Panc1 (cell line): Measurements from ENCODE around the gene SGCA. TPM values are rescaled to one million over a fixed set of nuclear protein-coding genes. Genes with fewer than 3 reads are reported as not detected.

Experiments used
- ATAC-seq: fragments of 200-7000 bp; cut with Tn5 transposase; 2 replicates; pipeline ENCODE4 v1.9.1; 2020; ENCODE audit warnings: mild to moderate bottlenecking, moderate library complexity
- BruUV-seq: library from RNA; stranded (reverse); fragments of 400-500 nt; replicated peaks from 2 replicates; lab custom pipeline; 2021; lab: Mats Ljungman, UMichigan
- CTCF ChIA-PET: fragments of 300-600 bp; sonication (Branson Sonifier 250); formaldehyde crosslinking; loops from one replicate; lab custom pipeline; 2022; ENCODE audit warnings: antibody characterized with exemption; lab: Charles Lee
- POLR2A ChIA-PET: fragments of 300-600 bp; sonication (Branson Sonifier 250); formaldehyde crosslinking; loops from one replicate; lab custom pipeline; 2022; ENCODE audit warnings: antibody characterized with exemption; lab: Charles Lee
- DNase-seq: peaks from one replicate; pipeline ENCODE4 v3.0.0-alpha.2; 2010; ENCODE audit warnings: low read depth, low spot score
- H3K27ac ChIP-seq: 2 replicates; pipeline ENCODE4 v1.5.1; 2011; ENCODE audit warnings: mild to moderate bottlenecking, low read length, inconsistent platforms
- H3K27me3 ChIP-seq: fragments of 200-500 bp; sonication (Bioruptor generic); 2 replicates; pipeline ENCODE4 v1.6.0; 2014; ENCODE audit warnings: low read length, inconsistent platforms; ENCODE audit not compliant: control insufficient read depth, insufficient read depth
- H3K36me3 ChIP-seq: fragments of 200-500 bp; sonication (Bioruptor generic); 2 replicates; pipeline ENCODE4 v1.5.1; 2014; ENCODE audit warnings: inconsistent platforms, mild to moderate bottlenecking, low read length, moderate library complexity; ENCODE audit not compliant: control insufficient read depth, insufficient read depth
- H3K4me1 ChIP-seq: 2 replicates; pipeline ENCODE4 v1.5.1; 2011; ENCODE audit warnings: inconsistent platforms, mild to moderate bottlenecking, low read length, moderate library complexity; ENCODE audit not compliant: control insufficient read depth, insufficient read depth
- H3K4me3 ChIP-seq, 2 experiments: 2 replicates each; pipeline ENCODE4 v1.5.1; 2011 to 2012; ENCODE audit warnings: low read depth in 2 of 2, low read length in 2 of 2, mild to moderate bottlenecking in 2 of 2, inconsistent platforms in 1 of 2, moderate library complexity in 1 of 2
- H3K9me3 ChIP-seq: fragments of 200-500 bp; sonication (Bioruptor generic); 2 replicates; pipeline ENCODE4 v1.5.1; 2014; ENCODE audit warnings: low read depth, mild to moderate bottlenecking, inconsistent platforms, low read length, moderate library complexity; ENCODE audit not compliant: control insufficient read depth, insufficient read depth
- POLR2AphosphoS5 ChIP-seq: IDR thresholded peaks from 2 replicates; pipeline ENCODE4 v1.6.1; 2012; ENCODE audit warnings: mild to moderate bottlenecking, low read depth, low read length, moderate library complexity
- SIN3A ChIP-seq: IDR thresholded peaks from 2 replicates; pipeline ENCODE4 v1.6.1; 2012; ENCODE audit warnings: low read depth, mild to moderate bottlenecking, low read length, moderate library complexity, borderline replicate concordance; ENCODE audit not compliant: insufficient read depth
- TCF7L2 ChIP-seq: IDR thresholded peaks from 2 replicates; pipeline ENCODE4 v1.6.1; 2011; ENCODE audit warnings: mild to moderate bottlenecking, low read depth, low read length, inconsistent platforms
- in situ Hi-C: cut with HindIII; loops from 2 replicates; pipeline ENCODE4 v1.10.0; 2016; ENCODE audit warnings: low sequenced_read_pairs, low pct_unique_long_range_greater_than_20kb
- intact Hi-C: fragments of 100-400 bp; cut with micrococcal nuclease; formaldehyde crosslinking; loops from one replicate; pipeline ENCODE4 v1.10.0; 2022; ENCODE audit not compliant: unreplicated experiment
- total RNA-seq: library from RNA; stranded (reverse); gene quantifications from one replicate; pipeline ENCODE4 v1.2.1, GENCODE V29; 2021; ENCODE audit not compliant: unreplicated experiment
- TF ChIP-seq, protein P1 (sequence below), 2 experiments: IDR thresholded peaks; 2 replicates each; pipeline ENCODE4 v1.6.1; 2011 to 2012; ENCODE audit warnings: low read depth in 2 of 2, control low read depth in 1 of 2, low read length in 1 of 2, mild to moderate bottlenecking in 1 of 2, moderate library complexity in 1 of 2; ENCODE audit not compliant: insufficient read depth in 1 of 2
- TF ChIP-seq, protein P2 (sequence below): fragments of 450-650 bp; IDR thresholded peaks from 2 replicates; pipeline ENCODE4 v1.5.1; 2017; ENCODE audit warnings: mild to moderate bottlenecking

SGCA gene
- total RNA-seq, 1 experiment from 2014 or later, result not detected

DNA sequence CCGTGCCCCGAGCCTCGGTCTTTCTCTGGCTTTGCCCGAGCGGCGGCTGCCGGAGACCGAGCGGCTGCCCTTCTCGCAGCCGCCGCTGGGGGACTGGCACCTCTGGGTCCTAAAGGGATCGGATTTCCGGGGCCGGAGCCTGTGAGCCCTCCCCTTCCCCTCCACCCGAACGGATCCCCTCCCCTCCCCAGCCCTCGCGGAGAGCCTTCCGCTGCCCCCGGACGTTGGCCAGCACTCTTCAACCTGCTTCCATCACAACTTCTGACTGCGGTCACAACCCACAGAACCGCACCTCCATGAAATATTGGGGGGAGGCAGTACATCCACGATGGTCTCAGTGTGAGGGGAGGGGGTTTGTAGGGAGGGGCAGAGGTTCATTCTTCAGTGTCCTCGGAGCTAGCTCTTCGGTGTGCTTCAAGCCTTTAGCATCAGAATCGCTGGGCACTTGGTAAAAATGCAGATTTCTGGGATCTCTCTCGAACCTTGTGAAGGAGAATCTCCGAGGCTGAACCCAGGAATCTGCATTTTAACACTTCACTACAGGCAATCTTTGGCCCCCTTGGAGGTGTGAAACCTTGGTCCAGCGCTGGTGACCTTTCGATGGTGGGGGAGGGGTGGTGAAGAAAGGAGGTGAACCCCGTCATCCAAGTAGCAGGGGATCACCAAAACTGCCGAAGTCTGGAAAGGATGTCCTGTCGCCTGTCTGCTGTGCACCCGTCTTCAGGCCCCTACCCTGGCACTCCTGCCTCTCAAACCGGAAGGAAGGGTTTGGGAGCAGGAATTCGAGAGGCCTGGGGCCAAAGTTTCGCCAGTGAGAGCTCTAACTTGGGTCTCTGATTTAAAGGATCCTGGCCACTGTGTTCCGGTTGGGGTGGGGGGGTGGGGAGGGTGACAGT is 14.5 kb upstream of the SGCA start:
- in situ Hi-C loops, result no loop called here
- Histone ChIP-seq H3K4me3 (peak overlapping the region; percentile 70 to 97), H3K9me3 (no peaks in the 10 kb centered on the region), H3K4me1 (peaks cover 58% of the 10 kb centered on the region), H3K27ac (peak overlapping the region; percentile 100), H3K27me3 (no peaks in the 10 kb centered on the region), H3K36me3 (peaks cover 15% of the 10 kb centered on the region; the same call in 1 of the 2 replicates)
- BruUV-seq, result no TSS peak
- POLR2A ChIA-PET, result interaction anchor here (0.5 to 1.0 kb wide), 4 partner anchors 9 to 25 kb away, joined by 3 to 12 read pairs (median 6); no protein-coding TSS in a partner anchor
- TF ChIP-seq SIN3A (peak; percentile 87; the same call in 1 of the 2 replicates), POLR2AphosphoS5 (peak; percentile 70; the same call in 1 of the 2 replicates)
- TF ChIP-seq, protein P1, sequence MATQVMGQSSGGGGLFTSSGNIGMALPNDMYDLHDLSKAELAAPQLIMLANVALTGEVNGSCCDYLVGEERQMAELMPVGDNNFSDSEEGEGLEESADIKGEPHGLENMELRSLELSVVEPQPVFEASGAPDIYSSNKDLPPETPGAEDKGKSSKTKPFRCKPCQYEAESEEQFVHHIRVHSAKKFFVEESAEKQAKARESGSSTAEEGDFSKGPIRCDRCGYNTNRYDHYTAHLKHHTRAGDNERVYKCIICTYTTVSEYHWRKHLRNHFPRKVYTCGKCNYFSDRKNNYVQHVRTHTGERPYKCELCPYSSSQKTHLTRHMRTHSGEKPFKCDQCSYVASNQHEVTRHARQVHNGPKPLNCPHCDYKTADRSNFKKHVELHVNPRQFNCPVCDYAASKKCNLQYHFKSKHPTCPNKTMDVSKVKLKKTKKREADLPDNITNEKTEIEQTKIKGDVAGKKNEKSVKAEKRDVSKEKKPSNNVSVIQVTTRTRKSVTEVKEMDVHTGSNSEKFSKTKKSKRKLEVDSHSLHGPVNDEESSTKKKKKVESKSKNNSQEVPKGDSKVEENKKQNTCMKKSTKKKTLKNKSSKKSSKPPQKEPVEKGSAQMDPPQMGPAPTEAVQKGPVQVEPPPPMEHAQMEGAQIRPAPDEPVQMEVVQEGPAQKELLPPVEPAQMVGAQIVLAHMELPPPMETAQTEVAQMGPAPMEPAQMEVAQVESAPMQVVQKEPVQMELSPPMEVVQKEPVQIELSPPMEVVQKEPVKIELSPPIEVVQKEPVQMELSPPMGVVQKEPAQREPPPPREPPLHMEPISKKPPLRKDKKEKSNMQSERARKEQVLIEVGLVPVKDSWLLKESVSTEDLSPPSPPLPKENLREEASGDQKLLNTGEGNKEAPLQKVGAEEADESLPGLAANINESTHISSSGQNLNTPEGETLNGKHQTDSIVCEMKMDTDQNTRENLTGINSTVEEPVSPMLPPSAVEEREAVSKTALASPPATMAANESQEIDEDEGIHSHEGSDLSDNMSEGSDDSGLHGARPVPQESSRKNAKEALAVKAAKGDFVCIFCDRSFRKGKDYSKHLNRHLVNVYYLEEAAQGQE (IDR thresholded peaks at IDR 0.05; ENCODE audit: insufficient read depth in 1 of 2, low read depth in 2 of 2, low read length in 1 of 2), result no peak
- ATAC-seq (peak; percentile 76), DNase-seq (peak; percentile 67)
- intact Hi-C loops, result no loop called here
- CTCF ChIA-PET, result interaction anchor here (0.6 to 1.6 kb wide), 4 partner anchors 10 to 126 kb away, joined by 4 to 11 read pairs (median 4); partner anchors contain the start of gene SGCA

DNA sequence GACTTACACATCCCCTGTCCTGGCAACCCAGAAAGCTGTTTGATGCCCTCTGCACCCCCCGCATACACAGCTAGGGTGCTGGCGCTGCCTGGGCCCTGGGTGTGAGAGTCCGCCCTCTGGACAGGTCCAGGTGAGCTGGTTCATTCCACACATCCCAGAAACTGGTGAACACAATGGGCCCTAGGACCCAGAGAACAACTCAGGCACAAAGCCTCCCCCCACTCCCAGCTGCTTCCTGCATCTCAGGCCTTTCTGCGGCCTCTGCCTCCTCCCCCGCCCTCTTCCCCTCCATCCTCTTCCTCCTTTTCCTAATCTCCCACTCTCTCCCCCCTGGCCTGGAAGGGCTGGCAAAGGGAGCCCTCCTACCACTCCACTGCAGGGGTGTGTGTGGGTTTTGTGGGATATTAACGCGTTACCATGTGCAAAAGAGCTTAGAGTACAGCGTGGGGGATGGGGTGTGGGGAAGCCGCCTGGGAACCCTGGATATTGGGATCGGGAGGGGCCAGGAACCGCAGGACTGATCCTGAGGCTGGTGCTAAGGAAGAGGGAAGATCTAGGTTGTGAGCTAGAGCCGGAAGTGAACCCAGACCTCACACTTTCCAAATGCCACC is 13.8 kb upstream of the SGCA start:
- H3K4me3 ChIP-seq, result peak overlapping the region; percentile 70 to 97
- ChIA-PET CTCF (interaction anchor here (0.6 to 1.6 kb wide), 3 partner anchors 9 to 125 kb away, joined by 4 to 11 read pairs (median 5); no protein-coding TSS in a partner anchor), POLR2A (interaction anchor here (0.7 to 1.0 kb wide), 2 partner anchors 8 to 12 kb away, joined by 3 to 6 read pairs; no protein-coding TSS in a partner anchor)
- H3K27me3 ChIP-seq, result no peaks in the 10 kb centered on the region
- peak overlapping the region; percentile 100 for H3K27ac ChIP-seq
- no peaks in the 10 kb centered on the region for H3K9me3 ChIP-seq
- H3K4me1 ChIP-seq, result peaks cover 50% of the 10 kb centered on the region
- TF ChIP-seq, protein P2, sequence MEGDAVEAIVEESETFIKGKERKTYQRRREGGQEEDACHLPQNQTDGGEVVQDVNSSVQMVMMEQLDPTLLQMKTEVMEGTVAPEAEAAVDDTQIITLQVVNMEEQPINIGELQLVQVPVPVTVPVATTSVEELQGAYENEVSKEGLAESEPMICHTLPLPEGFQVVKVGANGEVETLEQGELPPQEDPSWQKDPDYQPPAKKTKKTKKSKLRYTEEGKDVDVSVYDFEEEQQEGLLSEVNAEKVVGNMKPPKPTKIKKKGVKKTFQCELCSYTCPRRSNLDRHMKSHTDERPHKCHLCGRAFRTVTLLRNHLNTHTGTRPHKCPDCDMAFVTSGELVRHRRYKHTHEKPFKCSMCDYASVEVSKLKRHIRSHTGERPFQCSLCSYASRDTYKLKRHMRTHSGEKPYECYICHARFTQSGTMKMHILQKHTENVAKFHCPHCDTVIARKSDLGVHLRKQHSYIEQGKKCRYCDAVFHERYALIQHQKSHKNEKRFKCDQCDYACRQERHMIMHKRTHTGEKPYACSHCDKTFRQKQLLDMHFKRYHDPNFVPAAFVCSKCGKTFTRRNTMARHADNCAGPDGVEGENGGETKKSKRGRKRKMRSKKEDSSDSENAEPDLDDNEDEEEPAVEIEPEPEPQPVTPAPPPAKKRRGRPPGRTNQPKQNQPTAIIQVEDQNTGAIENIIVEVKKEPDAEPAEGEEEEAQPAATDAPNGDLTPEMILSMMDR, result no peak
- TF ChIP-seq, protein P1 (IDR thresholded peaks at IDR 0.05; ENCODE audit: insufficient read depth in 1 of 2, low read depth in 2 of 2, low read length in 1 of 2), result no peak
- TF ChIP-seq POLR2AphosphoS5 (peak; percentile 64), TCF7L2 (no peak), SIN3A (peak; percentile 73; the same call in 1 of the 2 replicates)
- DNase-seq (peak; percentile 73), ATAC-seq (peak; percentile 82)
- in situ Hi-C loops (no loop called here), intact Hi-C loops (no loop called here)
- H3K36me3 ChIP-seq, result peaks cover 15% of the 10 kb centered on the region; the same call in 1 of the 2 replicates
- no TSS peak for BruUV-seq
